Amniotic stem cell (primary cell): Measurements from ENCODE around the gene RARA.

Source experiments
- DNase-seq: peaks from one replicate; lab custom pipeline; 2025; lab: John Stamatoyannopoulos, UW

The RARA gene

DNA sequence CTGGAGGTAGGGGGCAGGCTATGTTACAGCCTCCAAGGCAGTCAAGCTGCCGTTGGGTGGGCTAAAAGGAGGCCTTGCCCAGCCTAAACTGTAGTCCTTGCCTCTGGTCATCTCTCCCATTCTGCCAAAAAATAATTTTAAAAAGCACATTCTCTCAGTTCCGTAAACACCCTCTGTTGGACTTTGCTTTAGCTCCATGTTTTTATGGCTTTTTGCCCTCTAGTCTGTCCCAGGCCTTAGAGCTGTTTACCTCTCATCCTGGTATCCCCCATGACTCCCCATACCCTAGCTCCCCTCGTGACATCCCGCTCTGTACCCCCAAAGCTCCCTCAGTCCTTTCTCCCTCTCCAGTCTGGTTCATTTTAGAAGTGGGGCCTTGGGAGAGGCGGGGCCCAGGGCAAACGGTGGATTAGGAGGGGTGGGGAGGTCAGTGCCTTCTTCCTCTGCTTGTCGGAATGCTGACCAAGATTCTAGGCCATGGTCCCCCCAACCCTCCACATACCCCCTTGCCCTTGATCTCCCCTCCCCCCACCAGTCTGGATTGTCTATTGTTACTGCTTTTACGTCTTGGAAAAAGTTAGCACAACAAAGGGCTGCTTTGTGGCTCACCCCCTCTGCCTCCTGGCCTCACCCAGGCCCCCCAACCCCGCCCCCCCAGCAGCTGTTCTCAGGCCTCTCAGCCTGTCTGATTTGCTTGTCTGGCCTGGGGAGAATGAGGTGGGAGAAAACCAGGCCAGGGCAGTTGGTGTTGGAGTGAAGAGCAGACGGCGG, 37.2 kb downstream of the RARA start:
- no peak for DNase-seq

GRCh38 chr17:40346765-40347158, 37.8 kb downstream of the RARA start:
- no peak for DNase-seq

- no peak for DNase-seq
Measured at GRCh38 chr17:40347319-40348135, 38.5 kb downstream of the RARA start.

DNA sequence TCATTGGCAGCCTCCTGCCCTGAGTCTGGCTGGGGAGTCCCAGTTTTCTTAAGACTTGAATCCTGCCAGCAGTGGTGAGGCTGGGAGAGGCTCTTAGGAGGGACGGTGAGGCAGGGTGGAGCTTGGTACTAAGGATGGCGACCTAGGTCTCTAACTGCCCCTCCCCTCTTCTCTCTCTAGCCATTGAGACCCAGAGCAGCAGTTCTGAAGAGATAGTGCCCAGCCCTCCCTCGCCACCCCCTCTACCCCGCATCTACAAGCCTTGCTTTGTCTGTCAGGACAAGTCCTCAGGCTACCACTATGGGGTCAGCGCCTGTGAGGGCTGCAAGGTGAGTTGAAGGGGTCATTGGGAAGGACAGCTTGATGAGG, 39.1 kb downstream of the RARA start:
- DNase-seq, result no peak

GRCh38 chr17:40348562-40349476, 39.8 kb downstream of the RARA start:
- no peak for DNase-seq

DNA sequence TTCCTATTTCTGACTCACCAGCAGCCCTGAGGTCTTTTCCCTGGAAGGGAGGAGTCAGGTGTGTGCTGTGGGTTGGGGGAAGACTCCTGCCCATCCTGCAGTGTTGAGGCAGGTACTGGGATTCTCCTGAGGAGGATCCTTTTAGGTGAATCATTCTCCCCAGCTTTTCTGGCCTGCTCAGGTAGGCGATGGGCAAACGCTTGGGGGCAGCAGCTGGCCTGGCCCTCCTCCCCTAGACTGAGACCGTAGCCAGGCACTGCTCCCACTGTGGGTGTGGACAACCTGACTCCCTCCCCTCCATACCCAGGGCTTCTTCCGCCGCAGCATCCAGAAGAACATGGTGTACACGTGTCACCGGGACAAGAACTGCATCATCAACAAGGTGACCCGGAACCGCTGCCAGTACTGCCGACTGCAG, 40.5 kb downstream of the RARA start:
- DNase-seq, result no peak

DNA sequence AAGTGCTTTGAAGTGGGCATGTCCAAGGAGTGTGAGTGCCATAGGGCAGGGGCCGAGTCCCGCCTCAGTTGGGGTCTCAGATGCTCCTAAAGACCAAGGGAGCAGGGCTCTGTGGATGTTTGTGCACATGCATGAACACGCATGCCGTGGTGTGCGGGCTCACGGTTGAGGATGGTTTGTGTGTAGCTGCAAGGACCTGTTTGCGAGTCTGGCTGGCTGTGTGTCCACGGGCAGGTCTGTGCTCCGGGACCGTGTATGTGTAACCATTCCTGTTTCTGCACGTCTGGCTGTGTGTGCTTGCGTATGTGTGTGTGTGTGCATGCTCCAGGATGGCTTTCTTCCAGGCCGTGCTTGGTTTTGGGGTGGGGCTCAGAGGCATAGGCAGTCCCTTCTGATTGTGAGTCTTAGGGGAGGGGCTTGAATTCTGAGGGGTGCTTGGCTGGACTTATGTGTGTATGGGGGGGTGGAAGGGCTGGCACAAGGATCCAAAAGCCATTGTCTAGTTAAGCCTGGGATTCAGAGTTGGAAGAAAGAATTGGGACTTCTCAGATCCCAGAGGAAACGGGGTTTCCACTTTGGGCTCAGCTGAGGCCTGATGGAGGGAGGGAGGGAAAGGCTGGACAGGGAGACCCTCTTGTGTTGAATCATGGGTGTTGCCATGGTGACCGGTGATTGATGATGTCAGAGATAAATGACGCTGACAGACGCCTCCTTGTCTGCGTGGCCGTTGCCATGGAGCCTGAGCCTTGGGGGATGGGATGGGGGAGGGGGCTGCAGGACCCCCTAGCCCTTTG, 41.1 kb downstream of the RARA start:
- no peak for DNase-seq

GRCh38 chr17:40350689-40351358, 41.8 kb downstream of the RARA start:
- no peak for DNase-seq

DNA sequence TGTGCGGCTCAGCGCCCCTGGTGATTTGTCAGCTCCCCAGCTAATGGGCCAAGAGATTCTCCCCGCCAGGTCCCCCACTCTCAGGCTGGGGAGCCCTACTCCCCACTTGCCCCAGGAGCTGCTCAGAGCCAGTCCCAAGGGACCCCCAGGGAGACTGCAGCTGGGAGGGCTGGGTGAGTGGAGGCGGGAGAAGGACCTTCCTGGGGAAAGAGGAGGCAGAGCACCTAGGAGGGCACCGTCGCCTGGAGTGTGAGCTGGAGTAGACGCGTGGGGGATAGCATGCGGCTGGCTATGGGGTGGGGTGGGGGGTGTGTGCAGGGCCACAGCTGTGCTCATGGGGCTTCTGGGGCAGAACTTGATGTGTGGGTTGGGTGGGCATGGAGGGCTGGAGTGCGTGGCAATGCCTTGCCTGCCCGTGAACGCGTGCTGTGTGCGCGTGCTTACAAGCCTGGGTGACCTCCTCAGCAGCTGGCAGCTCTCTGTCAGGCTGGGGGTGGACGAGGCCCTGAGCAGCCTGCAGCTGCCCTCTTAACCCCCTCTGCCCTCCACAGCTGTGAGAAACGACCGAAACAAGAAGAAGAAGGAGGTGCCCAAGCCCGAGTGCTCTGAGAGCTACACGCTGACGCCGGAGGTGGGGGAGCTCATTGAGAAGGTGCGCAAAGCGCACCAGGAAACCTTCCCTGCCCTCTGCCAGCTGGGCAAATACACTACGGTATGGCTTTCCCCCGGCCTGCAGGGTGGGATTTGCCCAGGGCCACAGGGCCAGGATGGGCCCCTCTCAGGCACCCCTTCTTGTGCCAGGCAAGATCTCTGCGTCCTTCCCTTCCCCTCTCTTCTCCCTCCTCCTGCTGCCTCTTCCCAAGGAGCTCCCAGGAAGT, 42.6 kb downstream of the RARA start:
- no peak for DNase-seq

DNA sequence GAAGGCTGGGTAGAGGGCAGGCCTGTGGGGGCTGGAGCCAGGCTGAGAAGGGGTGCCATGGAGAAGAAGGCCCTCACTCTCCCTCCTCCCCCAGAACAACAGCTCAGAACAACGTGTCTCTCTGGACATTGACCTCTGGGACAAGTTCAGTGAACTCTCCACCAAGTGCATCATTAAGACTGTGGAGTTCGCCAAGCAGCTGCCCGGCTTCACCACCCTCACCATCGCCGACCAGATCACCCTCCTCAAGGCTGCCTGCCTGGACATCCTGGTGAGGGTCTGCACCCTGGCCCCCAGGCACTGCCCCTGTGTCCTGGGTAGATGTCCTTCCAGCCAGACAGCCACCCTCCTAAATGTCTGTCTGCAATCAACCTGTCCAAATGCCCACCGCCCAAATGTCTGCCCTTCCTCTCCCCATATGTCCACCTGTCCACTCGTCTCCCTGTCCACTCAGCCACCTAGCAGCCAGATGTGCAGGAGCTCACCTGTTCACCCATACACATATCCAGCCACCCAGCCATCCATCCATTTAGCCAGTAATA, 43.3 kb downstream of the RARA start:
- DNase-seq, result no peak

DNA sequence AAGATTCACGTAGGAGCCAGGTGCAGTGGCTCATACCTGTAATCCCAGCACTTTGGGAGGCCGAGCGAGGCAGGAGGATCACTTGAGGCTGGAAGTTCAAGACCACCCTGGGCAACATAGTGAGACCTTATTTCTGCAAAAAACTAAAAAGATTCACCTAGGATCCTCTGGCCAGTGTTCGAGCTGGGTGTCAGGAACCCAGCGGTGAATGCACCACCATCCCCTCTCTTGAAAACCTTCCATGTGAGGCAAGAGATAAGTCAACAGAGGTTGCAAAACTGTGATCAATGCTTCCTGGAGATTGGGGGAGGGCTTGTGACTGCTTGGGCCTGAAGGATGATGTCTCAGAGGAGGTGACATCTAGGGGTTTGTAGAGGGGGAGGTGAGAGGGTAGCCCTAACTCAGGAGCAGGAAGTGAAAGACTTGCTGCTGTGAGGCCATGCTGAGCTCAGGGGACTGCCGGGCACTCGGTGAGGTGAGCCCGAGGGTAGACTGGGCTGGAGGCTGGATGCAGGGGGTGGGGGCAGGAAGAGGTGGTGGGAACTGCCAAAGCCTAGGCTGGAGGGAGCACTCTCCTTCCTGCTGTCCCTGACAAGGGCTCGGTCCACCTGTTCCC, 43.9 kb downstream of the RARA start:
- no peak for DNase-seq

GRCh38 chr17:40354221-40355122, 45.5 kb downstream of the RARA start:
- no peak for DNase-seq

- DNase-seq, result no peak
Measured at GRCh38 chr17:40355123-40355803, 46.3 kb downstream of the RARA start.

- no peak for DNase-seq
Measured at GRCh38 chr17:40355804-40356758, 47.1 kb downstream of the RARA start.

- no peak for DNase-seq
Measured at GRCh38 chr17:40356990-40357881, 48.3 kb downstream of the RARA start.
